Liver (tissue), 9 donors: ENCODE measurements around the gene ENTPD3. TPM values are rescaled to one million over a fixed set of nuclear protein-coding genes. Genes with fewer than 3 reads are reported as not detected.

ENCODE experiments used
- DNase-seq: peaks from one replicate; pipeline ENCODE4 v3.0.0-alpha.2; 2017; ENCODE audit warnings: low spot score
- H3K27ac ChIP-seq, 2 donors: one replicate each; pipeline ENCODE4 v1.7.0; 2013; ENCODE audit warnings: inconsistent platforms in 2 of 2, low read length in 2 of 2, control low read depth in 1 of 2, low read depth in 1 of 2, mild to moderate bottlenecking in 1 of 2
- H3K27me3 ChIP-seq, 4 donors: one replicate each; pipeline versions ENCODE4 v1.6.1 to v1.7.0; 2013; ENCODE audit warnings: low read length in 3 of 4, inconsistent platforms in 1 of 4, mild to moderate bottlenecking in 1 of 4, moderate library complexity in 1 of 4; ENCODE audit not compliant: control insufficient read depth in 4 of 4, insufficient read depth in 4 of 4
- H3K36me3 ChIP-seq, 4 donors: one replicate each; pipeline versions ENCODE4 v1.6.1 to v1.7.0; 2013; ENCODE audit warnings: low read length in 3 of 4, mild to moderate bottlenecking in 3 of 4, low read depth in 1 of 4, moderate library complexity in 1 of 4; ENCODE audit not compliant: control insufficient read depth in 4 of 4, insufficient read depth in 3 of 4
- H3K4me1 ChIP-seq, 4 donors: one replicate each; pipeline versions ENCODE4 v1.6.1 to v1.7.0; 2013; ENCODE audit warnings: low read length in 3 of 4, mild to moderate bottlenecking in 3 of 4, moderate library complexity in 1 of 4; ENCODE audit not compliant: control insufficient read depth in 4 of 4, insufficient read depth in 4 of 4
- H3K4me3 ChIP-seq, 3 donors: one replicate each; pipeline versions ENCODE4 v1.6.1 to v1.7.0; 2013; ENCODE audit warnings: low read length in 3 of 3, control low read depth in 1 of 3, low read depth in 1 of 3, mild to moderate bottlenecking in 1 of 3
- H3K9ac ChIP-seq, 2 donors: one replicate each; pipeline ENCODE4 v1.7.0; 2013; ENCODE audit warnings: low read length in 2 of 2, mild to moderate bottlenecking in 2 of 2, moderate library complexity in 2 of 2, control low read depth in 1 of 2, low read depth in 1 of 2
- H3K9me3 ChIP-seq, 4 donors: one replicate each; pipeline versions ENCODE4 v1.6.1 to v1.7.0; 2013; ENCODE audit warnings: low read length in 3 of 4; ENCODE audit not compliant: control insufficient read depth in 4 of 4
- EGR1 ChIP-seq, 2 donors: IDR thresholded peaks; 2 replicates each; pipeline ENCODE4 v1.6.1; 2016 to 2018; ENCODE audit warnings: antibody characterized with exemption in 2 of 2, low read depth in 2 of 2
- FOXA1 ChIP-seq: IDR thresholded peaks from 2 replicates; pipeline ENCODE4 v1.6.1; 2016; ENCODE audit warnings: antibody characterized with exemption
- GABPA ChIP-seq, 2 donors: IDR thresholded peaks in 1 of 2; conservative IDR thresholded peaks in 1 of 2; 2 replicates each; pipeline ENCODE4 v1.6.1; 2016; ENCODE audit warnings: antibody characterized with exemption in 2 of 2, mild to moderate bottlenecking in 1 of 2, moderate library complexity in 1 of 2
- HNF4A ChIP-seq, 2 donors: conservative IDR thresholded peaks; 2 replicates each; pipeline ENCODE4 v1.6.1; 2016; ENCODE audit warnings: antibody characterized with exemption in 2 of 2, mild to moderate bottlenecking in 2 of 2
- JUND ChIP-seq, 2 donors: IDR thresholded peaks; 2 replicates each; pipeline ENCODE4 v1.6.1; 2016; ENCODE audit warnings: antibody characterized with exemption in 2 of 2
- NR2F2 ChIP-seq: IDR thresholded peaks from 2 replicates; pipeline ENCODE4 v1.6.1; 2016; ENCODE audit warnings: antibody characterized with exemption
- RAD21 ChIP-seq, 2 donors: IDR thresholded peaks; 2 replicates each; pipeline ENCODE4 v1.6.1; 2016; ENCODE audit warnings: antibody characterized with exemption in 2 of 2, mild to moderate bottlenecking in 2 of 2
- RXRA ChIP-seq, 2 donors: IDR thresholded peaks; 2 replicates each; pipeline ENCODE4 v1.6.1; 2017 to 2018; ENCODE audit warnings: antibody characterized with exemption in 2 of 2, mild to moderate bottlenecking in 1 of 2
- TAF1 ChIP-seq: conservative IDR thresholded peaks from 2 replicates; pipeline ENCODE4 v1.6.1; 2016; ENCODE audit warnings: antibody characterized with exemption, mild to moderate bottlenecking
- YY1 ChIP-seq: IDR thresholded peaks from 2 replicates; pipeline ENCODE4 v1.6.1; 2016; ENCODE audit warnings: antibody characterized with exemption, mild to moderate bottlenecking
- WGBS: extraction: QIAGEN DNeasy Blood & Tissue Kit; methylation state at CpG from one replicate; pipeline ENCODE4 v1.1.7; 2013; 5-methylcytosine and 5-hydroxymethylcytosine counted together
- polyA plus RNA-seq, 2 donors: library from polyadenylated mRNA; stranded (reverse) in 1 of 2; unstranded in 1 of 2; fragments of 200-250 nt in 1 of 2; fragments of >200 nt in 1 of 2; fragmentation: Nextera tagmentation in 1 of 2; extraction: Ambion mirVana in 1 of 2; gene quantifications; one replicate each; pipeline versions ENCODE4 v1.2.1 to v1.2.3, GENCODE V29; 2013 to 2015
- total RNA-seq, 2 donors: library from RNA; depleted of rRNA; stranded (reverse); fragments of >200 nt; gene quantifications; one replicate each; pipeline ENCODE4 v1.2.3, GENCODE V29; 2014
- TF ChIP-seq, protein P1 (sequence below): IDR thresholded peaks from 2 replicates; pipeline ENCODE4 v1.6.1; 2016; ENCODE audit warnings: antibody characterized with exemption
- TF ChIP-seq, protein P2 (sequence below): IDR thresholded peaks from 2 replicates; pipeline ENCODE4 v1.6.1; 2016; ENCODE audit warnings: antibody characterized with exemption
- TF ChIP-seq, protein P3 (sequence below): IDR thresholded peaks from 2 replicates; pipeline ENCODE4 v1.6.1; 2016; ENCODE audit warnings: antibody characterized with exemption
- TF ChIP-seq, protein P4 (sequence below): IDR thresholded peaks from 2 replicates; pipeline ENCODE4 v1.6.1; 2016; ENCODE audit warnings: antibody characterized with exemption, mild to moderate bottlenecking
- TF ChIP-seq, protein P5 (sequence below): fragments of 150-350 bp; IDR thresholded peaks from 2 replicates; pipeline ENCODE4 v1.5.1; 2017; ENCODE audit warnings: improper control_type of control experiment, low read depth, low read length; ENCODE audit not compliant: missing input control
- donor health status: healthy.
- donor health status: healthy.
- donor health status: healthy.
- donor health status: healthy.
- donor health status: healthy.

The ENTPD3 gene, protein sequence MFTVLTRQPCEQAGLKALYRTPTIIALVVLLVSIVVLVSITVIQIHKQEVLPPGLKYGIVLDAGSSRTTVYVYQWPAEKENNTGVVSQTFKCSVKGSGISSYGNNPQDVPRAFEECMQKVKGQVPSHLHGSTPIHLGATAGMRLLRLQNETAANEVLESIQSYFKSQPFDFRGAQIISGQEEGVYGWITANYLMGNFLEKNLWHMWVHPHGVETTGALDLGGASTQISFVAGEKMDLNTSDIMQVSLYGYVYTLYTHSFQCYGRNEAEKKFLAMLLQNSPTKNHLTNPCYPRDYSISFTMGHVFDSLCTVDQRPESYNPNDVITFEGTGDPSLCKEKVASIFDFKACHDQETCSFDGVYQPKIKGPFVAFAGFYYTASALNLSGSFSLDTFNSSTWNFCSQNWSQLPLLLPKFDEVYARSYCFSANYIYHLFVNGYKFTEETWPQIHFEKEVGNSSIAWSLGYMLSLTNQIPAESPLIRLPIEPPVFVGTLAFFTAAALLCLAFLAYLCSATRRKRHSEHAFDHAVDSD
- under 1 TPM in 1 of 2 donors, not detected in 1; 0.08 TPM for total RNA-seq
- not detected for polyA plus RNA-seq

DNA sequence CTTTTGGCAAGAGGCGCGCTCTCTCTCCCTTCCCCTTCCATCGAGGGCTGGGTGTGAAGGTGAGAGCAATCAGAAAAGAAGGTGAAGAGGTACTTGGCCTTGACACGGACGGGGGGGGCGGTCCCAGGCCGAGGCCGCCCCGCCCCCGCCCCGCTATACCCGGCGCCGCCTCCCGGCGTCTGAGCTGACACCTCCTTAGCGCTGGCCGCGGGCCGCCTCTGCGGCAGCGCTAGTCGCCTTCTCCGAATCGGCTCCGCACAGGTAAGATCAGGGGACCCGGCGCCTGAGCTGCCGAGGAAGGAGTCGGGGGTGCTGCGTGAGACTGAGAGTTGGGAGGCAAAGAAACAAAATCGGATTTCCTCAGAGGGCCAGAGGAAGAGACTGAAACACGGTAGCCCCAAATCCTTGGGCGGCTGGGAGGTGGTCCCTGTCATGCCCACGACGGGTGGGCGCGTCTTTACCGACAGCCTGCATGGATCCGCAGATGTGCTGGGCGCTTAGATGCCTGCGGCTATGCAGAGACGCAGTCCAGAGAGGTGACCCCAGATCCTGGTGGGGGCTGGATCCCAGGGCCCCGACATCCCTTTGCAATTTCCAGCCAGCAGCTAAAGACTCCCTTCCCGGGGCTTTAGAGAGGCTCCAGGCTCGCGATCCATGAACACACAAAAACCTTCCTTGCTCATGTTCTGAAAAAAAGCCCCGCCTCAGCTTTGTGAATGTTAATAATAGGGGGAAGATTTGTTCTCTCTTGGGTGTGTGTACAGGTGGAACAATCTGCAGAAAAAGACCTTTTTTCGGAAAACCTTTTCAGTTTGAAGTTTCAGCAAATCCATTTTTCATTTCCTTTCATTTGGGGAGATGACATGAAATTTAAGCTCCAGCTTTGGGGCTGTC is at the start of gene ENTPD3:
Gene ENTPD3 (plus strand): TSS at position 184 of the 894 bp plus-strand sequence. CDS start 874 bp downstream, outside the sequence.
- Histone ChIP-seq H3K4me1 (peaks cover 0 to 5% (median 4%) of the 10 kb centered on the region in 4 donors), H3K27me3 (peaks cover 0 to 3% (median 0%) of the 10 kb centered on the region in 4 donors), H3K36me3 (peaks cover 0 to 5% (median 1%) of the 10 kb centered on the region in 4 donors), H3K9me3 (no peaks in the 10 kb centered on the region), H3K4me3 (peak within 1 kb of the TSS in 2 of 3 donors; percentile 21 to 55), H3K27ac (no peak within 1 kb of the TSS), H3K9ac (no peak within 1 kb of the TSS)
- no peak for DNase-seq
- 17% methylated on average over 49 of the region's 49 CpGs for WGBS
- TF ChIP-seq RAD21 (IDR thresholded peaks at IDR 0.05), result no peak
- TF ChIP-seq, protein P1, sequence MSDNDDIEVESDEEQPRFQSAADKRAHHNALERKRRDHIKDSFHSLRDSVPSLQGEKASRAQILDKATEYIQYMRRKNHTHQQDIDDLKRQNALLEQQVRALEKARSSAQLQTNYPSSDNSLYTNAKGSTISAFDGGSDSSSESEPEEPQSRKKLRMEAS, result no peak
- TF ChIP-seq, protein P2, sequence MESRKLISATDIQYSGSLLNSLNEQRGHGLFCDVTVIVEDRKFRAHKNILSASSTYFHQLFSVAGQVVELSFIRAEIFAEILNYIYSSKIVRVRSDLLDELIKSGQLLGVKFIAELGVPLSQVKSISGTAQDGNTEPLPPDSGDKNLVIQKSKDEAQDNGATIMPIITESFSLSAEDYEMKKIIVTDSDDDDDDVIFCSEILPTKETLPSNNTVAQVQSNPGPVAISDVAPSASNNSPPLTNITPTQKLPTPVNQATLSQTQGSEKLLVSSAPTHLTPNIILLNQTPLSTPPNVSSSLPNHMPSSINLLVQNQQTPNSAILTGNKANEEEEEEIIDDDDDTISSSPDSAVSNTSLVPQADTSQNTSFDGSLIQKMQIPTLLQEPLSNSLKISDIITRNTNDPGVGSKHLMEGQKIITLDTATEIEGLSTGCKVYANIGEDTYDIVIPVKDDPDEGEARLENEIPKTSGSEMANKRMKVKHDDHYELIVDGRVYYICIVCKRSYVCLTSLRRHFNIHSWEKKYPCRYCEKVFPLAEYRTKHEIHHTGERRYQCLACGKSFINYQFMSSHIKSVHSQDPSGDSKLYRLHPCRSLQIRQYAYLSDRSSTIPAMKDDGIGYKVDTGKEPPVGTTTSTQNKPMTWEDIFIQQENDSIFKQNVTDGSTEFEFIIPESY, result no peak
- TF ChIP-seq, protein P3, sequence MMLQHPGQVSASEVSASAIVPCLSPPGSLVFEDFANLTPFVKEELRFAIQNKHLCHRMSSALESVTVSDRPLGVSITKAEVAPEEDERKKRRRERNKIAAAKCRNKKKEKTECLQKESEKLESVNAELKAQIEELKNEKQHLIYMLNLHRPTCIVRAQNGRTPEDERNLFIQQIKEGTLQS, result no peak
- TF ChIP-seq NR2F2, result no peak
- TF ChIP-seq FOXA1, result no peak
- TF ChIP-seq, protein P4, sequence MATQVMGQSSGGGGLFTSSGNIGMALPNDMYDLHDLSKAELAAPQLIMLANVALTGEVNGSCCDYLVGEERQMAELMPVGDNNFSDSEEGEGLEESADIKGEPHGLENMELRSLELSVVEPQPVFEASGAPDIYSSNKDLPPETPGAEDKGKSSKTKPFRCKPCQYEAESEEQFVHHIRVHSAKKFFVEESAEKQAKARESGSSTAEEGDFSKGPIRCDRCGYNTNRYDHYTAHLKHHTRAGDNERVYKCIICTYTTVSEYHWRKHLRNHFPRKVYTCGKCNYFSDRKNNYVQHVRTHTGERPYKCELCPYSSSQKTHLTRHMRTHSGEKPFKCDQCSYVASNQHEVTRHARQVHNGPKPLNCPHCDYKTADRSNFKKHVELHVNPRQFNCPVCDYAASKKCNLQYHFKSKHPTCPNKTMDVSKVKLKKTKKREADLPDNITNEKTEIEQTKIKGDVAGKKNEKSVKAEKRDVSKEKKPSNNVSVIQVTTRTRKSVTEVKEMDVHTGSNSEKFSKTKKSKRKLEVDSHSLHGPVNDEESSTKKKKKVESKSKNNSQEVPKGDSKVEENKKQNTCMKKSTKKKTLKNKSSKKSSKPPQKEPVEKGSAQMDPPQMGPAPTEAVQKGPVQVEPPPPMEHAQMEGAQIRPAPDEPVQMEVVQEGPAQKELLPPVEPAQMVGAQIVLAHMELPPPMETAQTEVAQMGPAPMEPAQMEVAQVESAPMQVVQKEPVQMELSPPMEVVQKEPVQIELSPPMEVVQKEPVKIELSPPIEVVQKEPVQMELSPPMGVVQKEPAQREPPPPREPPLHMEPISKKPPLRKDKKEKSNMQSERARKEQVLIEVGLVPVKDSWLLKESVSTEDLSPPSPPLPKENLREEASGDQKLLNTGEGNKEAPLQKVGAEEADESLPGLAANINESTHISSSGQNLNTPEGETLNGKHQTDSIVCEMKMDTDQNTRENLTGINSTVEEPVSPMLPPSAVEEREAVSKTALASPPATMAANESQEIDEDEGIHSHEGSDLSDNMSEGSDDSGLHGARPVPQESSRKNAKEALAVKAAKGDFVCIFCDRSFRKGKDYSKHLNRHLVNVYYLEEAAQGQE, result no peak
- no peak for TF ChIP-seq HNF4A (conservative IDR thresholded peaks at IDR 0.05)
- no peak for TF ChIP-seq RXRA (IDR thresholded peaks at IDR 0.05)
- no peak for TF ChIP-seq GABPA (IDR thresholded peaks at IDR 0.05 in 1 of 2, conservative IDR thresholded peaks at IDR 0.05 in 1 of 2)
- no peak for TF ChIP-seq TAF1
- no peak for TF ChIP-seq YY1
- no peak for TF ChIP-seq JUND (IDR thresholded peaks at IDR 0.05)
- TF ChIP-seq, protein P5, sequence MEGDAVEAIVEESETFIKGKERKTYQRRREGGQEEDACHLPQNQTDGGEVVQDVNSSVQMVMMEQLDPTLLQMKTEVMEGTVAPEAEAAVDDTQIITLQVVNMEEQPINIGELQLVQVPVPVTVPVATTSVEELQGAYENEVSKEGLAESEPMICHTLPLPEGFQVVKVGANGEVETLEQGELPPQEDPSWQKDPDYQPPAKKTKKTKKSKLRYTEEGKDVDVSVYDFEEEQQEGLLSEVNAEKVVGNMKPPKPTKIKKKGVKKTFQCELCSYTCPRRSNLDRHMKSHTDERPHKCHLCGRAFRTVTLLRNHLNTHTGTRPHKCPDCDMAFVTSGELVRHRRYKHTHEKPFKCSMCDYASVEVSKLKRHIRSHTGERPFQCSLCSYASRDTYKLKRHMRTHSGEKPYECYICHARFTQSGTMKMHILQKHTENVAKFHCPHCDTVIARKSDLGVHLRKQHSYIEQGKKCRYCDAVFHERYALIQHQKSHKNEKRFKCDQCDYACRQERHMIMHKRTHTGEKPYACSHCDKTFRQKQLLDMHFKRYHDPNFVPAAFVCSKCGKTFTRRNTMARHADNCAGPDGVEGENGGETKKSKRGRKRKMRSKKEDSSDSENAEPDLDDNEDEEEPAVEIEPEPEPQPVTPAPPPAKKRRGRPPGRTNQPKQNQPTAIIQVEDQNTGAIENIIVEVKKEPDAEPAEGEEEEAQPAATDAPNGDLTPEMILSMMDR, result no peak
- TF ChIP-seq EGR1 (IDR thresholded peaks at IDR 0.05; ENCODE audit: low read depth in 2 of 2), result no peak
